Left renal pelvis (tissue), 4 donors: ENCODE data around the gene SLX4. TPM values are rescaled to one million over a fixed set of nuclear protein-coding genes. Genes with fewer than 3 reads are reported as not detected.

Experiments
- DNase-seq, 4 donors: peaks; one replicate each; pipeline ENCODE4 v3.0.0-alpha.2; 2013; ENCODE audit warnings: low read depth in 4 of 4, low spot score in 3 of 4
- polyA plus RNA-seq, 4 donors: library from polyadenylated mRNA; unstranded; fragments of 120-200 nt; gene quantifications; one replicate each; pipeline ENCODE4 v1.2.1, GENCODE V29; 2013; ENCODE audit not compliant: insufficient read length in 4 of 4

The SLX4 gene
- polyA plus RNA-seq, 4 donors: 4.1 to 7.1 (median 5.4) TPM

DNA sequence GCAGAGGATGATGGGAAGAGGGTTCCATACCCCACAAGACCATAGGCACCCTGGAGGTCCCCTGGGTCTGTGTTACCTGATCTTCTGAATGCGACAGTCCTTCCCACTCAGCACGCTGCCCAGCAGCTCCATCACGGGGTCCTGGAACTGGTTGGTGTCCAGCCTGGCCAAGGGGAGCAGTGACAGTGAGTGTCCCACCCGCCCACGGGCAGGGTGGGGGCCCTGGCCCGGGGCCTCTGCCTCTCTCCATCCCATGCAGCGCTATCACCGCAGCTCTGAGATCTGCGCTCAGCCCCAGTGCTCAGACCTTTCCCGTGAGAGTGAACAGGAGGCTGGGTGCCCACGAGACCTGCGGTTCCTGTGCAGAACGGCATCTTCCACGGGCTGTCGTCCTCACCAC lies 49.8 kb downstream of the SLX4 start:
- no peak for DNase-seq

DNA sequence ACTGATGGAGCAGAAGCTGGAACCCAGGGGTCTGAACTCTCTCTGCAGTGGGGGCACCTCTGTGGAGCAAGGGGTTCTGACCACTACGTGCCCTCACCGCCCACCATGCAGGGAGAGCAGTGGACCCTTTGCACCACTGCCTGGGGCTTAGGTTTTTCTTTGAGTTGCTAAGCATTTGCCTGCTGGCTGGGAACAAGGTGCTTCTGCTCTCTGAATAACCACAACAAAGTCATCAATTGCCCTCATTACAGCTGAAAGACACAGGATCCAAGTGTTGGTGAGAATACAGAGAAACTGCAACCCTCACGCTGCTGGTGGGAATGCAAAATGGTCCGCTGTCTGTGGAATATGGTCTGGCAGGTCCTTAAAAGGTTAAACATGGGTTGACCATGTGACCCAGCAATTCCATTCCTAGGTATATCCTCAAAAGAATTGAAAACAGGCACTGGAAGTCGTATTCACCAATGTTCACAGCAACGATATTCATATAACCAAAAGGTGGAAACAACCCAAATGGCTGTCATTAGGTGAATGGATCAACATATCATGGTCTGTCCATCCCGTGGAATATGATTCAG lies 57.0 kb downstream of the SLX4 start:
- DNase-seq: no peak

DNA sequence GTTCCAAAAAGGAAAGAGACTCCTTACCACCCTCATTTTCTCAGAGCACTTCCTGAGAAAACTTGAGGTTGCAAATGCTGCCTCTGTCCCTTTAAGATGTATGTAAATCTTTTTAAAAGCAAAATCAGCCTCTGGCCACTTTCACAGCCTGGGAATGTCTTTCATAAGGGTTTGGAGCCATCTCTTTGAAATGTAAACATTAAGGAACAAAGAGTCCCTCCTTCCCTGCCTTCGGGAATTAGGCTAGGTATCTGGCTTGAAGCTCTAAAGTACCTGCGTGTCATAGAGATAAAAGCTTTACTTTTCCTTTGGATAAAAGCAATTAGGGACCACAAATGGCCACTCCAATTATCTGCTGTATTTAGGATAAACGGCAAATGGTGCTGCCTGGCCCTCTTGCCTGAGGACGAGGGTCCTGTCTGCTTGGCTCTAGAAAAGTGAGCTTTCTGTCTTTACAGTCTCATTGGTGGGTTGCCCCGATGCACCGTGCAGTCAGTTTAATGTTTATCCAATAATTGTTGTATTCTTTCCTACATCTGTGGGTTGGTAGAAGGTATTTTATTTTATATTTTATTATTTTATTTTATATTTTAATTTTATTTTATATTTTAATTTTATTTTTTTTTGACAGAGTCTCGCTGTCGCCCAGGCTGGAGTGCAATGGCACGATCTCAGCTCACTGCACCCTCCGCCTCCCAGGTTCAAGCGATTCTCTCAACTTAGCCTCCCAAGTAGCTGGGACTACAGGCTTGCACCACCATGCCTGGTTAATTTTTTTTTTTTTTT lies 58.1 kb downstream of the SLX4 start:
- no peak for DNase-seq

GRCh38 chr16:3550851-3551847 lies 60.3 kb downstream of the SLX4 start:
- no peak for DNase-seq

GRCh38 chr16:3549906-3550305 lies 61.5 kb downstream of the SLX4 start:
- DNase-seq: no peak

DNA sequence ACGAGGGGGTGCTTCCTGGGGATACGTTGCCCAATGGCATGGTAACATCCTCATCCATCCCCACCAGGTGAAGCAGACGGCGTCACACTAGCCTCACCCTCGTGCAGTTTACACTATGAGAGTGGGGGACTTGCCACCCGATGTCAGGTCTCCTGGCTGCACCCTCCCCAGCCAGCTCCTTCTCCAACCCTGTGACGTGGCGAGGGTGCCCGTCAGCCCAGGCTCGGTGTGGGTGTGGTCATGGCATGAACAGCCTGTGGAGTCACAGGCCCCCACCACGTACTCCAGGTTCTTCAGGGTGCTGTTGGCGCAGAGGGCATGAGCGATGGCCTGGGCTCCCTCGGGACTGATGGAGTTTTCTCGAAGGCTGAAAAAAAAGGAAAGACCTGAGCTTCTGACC lies 62.5 kb downstream of the SLX4 start:
- DNase-seq: no peak

GRCh38 chr16:3548445-3548844 lies 63.0 kb downstream of the SLX4 start:
- DNase-seq: no peak

DNA sequence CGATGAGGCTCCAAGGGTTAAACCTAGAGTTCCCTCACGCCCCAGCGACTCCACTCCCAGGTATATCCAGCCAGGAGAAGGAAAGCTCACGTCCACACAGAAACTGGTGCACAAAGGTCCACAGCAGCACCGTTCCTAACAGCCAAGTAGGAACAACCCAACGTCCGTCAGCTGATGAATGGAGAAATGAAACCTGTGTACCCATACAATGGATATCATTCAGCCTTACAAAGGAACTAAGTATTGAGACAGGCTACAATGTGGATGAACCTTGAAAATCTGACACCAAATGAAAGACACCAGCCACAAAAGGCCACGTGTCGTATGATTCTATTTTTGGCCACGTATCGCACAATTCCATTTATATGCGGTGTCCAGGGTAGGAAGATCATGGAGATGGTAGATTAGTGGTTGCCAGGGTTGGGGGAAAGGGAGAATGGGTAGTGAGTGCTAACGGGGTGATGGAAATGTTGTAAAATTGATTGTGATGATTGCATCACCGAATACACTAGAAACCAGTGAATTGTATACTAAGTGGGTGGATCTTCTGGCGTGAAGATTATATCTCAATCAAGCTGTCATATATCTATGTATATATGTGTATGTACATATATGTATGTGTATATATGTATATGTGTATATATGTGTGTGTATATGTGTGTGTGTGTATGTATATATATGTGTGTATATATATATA lies 64.3 kb downstream of the SLX4 start:
- DNase-seq: no peak

DNA sequence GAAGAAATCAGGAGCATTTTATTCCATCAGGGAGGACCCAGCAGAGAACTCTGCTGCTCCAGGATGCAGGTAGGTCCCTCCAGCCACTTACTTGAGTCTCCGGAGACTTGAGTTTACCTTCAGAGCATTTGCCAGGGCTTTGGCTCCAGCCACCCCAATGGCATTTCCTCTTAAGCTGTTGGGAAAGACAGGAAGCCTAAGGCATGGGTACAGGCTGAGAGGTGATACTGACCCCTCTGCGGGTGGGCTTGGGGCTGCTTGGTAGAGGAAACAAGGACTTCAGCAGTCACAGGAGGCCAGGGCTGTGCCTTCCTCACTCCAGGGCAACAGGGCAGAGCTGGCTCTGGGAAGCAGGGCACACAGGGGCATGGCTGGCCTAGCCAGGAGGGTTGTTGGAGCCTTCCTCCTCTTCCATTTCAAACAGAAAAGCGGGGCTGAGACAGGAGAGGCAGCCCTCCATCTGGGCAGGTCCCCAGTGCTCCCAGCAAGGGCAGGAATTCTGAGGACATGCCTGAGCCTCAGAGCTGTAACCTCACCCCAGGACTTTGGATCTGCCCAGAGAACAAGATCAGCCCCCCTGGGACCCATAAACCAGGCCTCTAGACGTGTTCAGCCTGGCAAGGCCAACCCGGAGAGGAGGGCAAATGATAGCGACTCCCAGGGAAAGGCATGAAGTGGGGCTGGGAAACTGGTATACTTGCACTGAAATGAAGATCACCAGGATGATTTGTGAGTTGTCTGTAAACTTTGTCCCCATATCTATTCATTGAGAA lies 68.6 kb downstream of the SLX4 start:
- DNase-seq: no peak

DNA sequence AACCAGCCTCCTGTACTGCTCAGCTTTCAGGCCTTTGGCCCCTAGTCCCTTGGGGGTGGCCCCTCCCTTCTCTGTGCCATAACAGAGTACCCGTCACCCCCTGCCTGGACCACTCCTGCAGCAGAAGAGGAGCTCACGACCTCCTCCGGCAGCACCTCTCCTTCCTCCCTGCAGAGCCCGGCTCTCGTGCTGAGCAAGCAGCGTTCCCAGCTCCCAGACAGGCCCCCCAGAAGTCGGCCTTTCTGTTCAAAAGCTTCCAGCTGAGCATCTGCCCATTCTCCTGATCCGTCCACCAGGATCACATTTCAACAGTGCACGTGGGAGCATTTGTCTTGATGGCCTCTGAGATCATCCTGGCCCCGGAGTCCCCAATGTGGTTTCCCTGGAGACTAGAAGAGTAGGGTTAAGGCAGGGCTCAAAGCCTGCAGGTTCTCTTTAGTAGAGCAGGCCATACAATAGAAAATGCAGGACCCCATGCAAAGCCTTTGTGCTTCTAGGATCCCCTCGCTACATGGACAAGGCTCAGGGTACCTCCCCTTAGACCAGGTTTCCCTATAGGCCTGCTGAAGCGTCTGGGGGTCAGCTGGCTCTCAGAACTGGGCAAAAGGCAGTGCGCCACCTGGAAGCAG lies 69.8 kb downstream of the SLX4 start:
- DNase-seq: no peak

DNA sequence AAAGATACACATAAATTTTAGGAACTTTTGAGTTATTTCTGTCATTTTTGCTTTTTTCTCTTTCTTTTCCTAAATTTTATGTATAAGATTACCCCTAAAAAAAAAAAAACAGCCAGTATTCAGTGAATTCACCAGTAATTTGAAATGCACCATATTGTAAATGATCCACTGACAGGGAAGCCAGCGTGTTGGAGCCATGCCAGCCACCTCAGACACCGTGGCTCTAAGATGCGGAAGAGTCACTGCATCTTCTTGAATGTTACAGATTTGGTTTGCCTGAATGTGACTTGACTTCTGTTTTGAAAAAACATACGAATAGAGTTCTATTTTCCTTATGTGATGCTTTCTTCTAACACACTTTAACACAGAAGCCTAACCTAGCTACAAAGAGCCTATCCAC lies 73.2 kb downstream of the SLX4 start:
- no peak for DNase-seq

DNA sequence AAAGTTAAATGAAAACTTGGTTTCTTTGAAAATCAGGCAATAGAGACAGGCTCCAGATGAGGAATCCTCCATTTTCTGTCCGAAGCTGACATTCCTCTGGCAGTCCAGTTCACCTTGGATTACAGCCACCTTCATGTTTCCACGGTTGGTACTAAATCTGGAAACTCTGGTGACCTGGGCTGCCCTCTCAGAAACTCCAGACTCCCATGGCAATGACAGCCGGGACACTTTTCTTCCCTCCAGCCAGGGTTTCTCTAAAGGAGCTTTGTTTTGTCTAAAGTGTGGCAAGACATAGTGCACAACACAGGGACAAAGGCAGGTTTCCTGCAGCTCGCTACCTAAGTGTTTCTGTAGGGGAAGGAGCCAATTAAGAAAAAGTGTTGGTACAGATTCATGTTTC lies 74.6 kb downstream of the SLX4 start:
- DNase-seq: no peak

DNA sequence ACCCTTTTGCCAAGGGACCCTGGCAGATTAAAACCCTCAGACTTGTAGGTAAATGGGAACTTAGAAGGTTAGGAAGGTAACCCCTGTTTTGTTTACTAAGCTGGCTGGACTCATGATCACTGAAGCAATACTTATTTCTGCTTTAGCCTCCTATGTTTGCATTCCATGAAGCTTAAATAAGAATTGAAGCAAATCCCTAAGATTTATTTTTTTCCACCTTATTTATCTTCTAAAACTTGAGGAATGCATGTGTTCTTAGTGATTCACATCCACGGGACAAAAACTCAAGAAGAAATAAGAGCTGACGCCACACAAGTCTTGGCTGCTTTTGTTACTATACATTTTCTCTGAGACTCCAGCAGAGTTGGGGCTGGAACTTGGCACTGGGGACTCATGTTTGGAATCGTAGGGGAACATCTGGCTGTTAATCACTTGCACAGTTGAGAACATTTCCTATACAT lies 75.1 kb downstream of the SLX4 start:
- no peak for DNase-seq

GRCh38 chr16:3534126-3534525 lies 77.3 kb downstream of the SLX4 start:
- no peak for DNase-seq

DNA sequence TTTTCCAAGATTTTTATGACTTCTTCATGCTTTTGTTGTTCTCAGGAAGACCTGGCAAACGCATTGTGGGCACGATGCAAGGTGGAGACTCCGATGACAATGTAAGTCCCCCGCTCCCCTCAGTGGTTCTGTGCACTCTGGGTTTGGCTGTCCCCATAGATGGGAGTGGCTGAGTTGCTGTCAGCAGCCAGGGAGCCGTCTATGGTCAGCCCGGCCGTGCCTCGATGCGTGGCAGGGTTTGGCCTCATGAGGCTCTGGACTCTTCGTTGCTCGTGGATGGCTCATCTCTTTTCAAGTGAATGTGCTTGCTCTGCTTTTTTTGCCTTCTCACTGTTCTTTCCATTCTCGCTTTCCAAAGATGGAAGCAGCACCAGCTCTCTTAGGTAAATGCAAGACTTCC lies 78.7 kb downstream of the SLX4 start:
- no peak for DNase-seq
